H1 (cell line): ENCODE results near the gene CSF3R. TPM values are rescaled to one million over a fixed set of nuclear protein-coding genes. Genes with fewer than 3 reads are reported as not detected.

Source experiments
- CTCF ChIA-PET: fragments of 300-600 bp; sonication (Branson Sonifier 250); formaldehyde crosslinking; loops from one replicate; lab custom pipeline; 2021; ENCODE audit not compliant: partially characterized antibody; lab: Charles Lee
- POLR2A ChIA-PET: fragments of 300-600 bp; sonication (Branson Sonifier 250); formaldehyde crosslinking; loops from one replicate; lab custom pipeline; 2021; ENCODE audit warnings: inconsistent platforms; ENCODE audit not compliant: partially characterized antibody; lab: Charles Lee
- DNase-seq, 2 experiments: peaks; one replicate each; pipeline versions ENCODE4 v3.0.0 to v3.0.0-alpha.2; 2010 to 2022; ENCODE audit warnings: low spot score in 2 of 2, low read depth in 1 of 2, mixed read lengths in 1 of 2
- FAIRE-seq: peaks from 2 replicates; lab custom pipeline; 2011; peaks lifted over from hg19 to GRCh38; lab: Jason Lieb, UNC
- H2AFZ ChIP-seq: 2 replicates; pipeline ENCODE4 v1.8.1; 2012; ENCODE audit warnings: low read length, inconsistent platforms
- H2AK5ac ChIP-seq: 2 replicates; pipeline ENCODE4 v1.6.1; 2013; ENCODE audit warnings: low read depth, low read length
- H2BK120ac ChIP-seq: replicated peaks from 2 replicates; pipeline ENCODE3; 2013; ENCODE audit warnings: low read depth, low read length, inconsistent platforms
- H2BK12ac ChIP-seq: 2 replicates; pipeline ENCODE4 v1.6.1; 2013; ENCODE audit warnings: low read depth, low read length
- H2BK15ac ChIP-seq: 2 replicates; pipeline ENCODE4 v1.6.1; 2013; ENCODE audit warnings: low read length
- H2BK20ac ChIP-seq: 2 replicates; pipeline ENCODE4 v1.6.1; 2013; ENCODE audit warnings: low read length
- H2BK5ac ChIP-seq: 2 replicates; pipeline ENCODE4 v1.6.1; 2013; ENCODE audit warnings: low read depth, low read length
- H3K14ac ChIP-seq: 2 replicates; pipeline ENCODE4 v1.6.1; 2013; ENCODE audit warnings: inconsistent platforms; ENCODE audit not compliant: insufficient read length
- H3K18ac ChIP-seq: 2 replicates; pipeline ENCODE4 v1.6.1; 2013; ENCODE audit warnings: low read length; ENCODE audit errors: extremely low read depth
- H3K23ac ChIP-seq: 2 replicates; pipeline ENCODE4 v1.6.1; 2013; ENCODE audit warnings: inconsistent platforms; ENCODE audit not compliant: insufficient read length
- H3K23me2 ChIP-seq: 2 replicates; pipeline ENCODE4 v1.6.1; 2013; ENCODE audit warnings: low read depth, low read length
- H3K27ac ChIP-seq: 2 replicates; pipeline ENCODE4 v1.6.1; 2011; ENCODE audit warnings: low read depth, low read length, inconsistent platforms
- H3K27me3 ChIP-seq, 4 experiments: replicated peaks in 1 of 4; 1 replicate in 1 of 4; 2 replicates in 3 of 4; pipeline versions ENCODE4 v1.6.1 to v1.8.1; 2011 to 2013; ENCODE audit warnings: low read length in 3 of 4, mild to moderate bottlenecking in 3 of 4, inconsistent platforms in 2 of 4, mixed read lengths in 2 of 4, moderate library complexity in 1 of 4; ENCODE audit not compliant: control insufficient read depth in 3 of 4, insufficient read depth in 3 of 4; ENCODE audit errors: extremely low read depth in 1 of 4
- H3K36me3 ChIP-seq, 4 experiments: 2 replicates each; pipeline versions ENCODE4 v1.6.1 to v1.8.1; 2011 to 2013; ENCODE audit warnings: mild to moderate bottlenecking in 4 of 4, low read length in 3 of 4, moderate library complexity in 2 of 4, control low read depth in 1 of 4, inconsistent platforms in 1 of 4; ENCODE audit not compliant: insufficient read depth in 4 of 4, control insufficient read depth in 2 of 4
- H3K4ac ChIP-seq: replicated peaks from 2 replicates; pipeline ENCODE3; 2013; ENCODE audit warnings: low read length, low read depth, mixed read lengths, inconsistent platforms; ENCODE audit not compliant: insufficient read length
- H3K4me1 ChIP-seq, 4 experiments: replicated peaks in 1 of 4; 1 replicate in 1 of 4; 2 replicates in 3 of 4; pipeline versions ENCODE4 v1.6.1 to v1.8.1; 2011 to 2013; ENCODE audit warnings: low read length in 3 of 4, inconsistent platforms in 2 of 4, mixed read lengths in 1 of 4; ENCODE audit not compliant: insufficient read depth in 4 of 4, control insufficient read depth in 3 of 4
- H3K4me2 ChIP-seq, 2 experiments: 2 replicates each; pipeline versions ENCODE4 v1.6.1 to v1.8.1; 2011 to 2013; ENCODE audit warnings: low read depth in 2 of 2, low read length in 2 of 2, control low read depth in 1 of 2, inconsistent platforms in 1 of 2, mild to moderate bottlenecking in 1 of 2; ENCODE audit not compliant: insufficient read depth in 1 of 2
- H3K4me3 ChIP-seq, 4 experiments: fragments of 200-600, 300-600 bp in 1 of 4; sonication (generic), shearing (Covaris generic), sonication (Bioruptor Twin) in 1 of 4; 2 replicates each; pipeline versions ENCODE4 v1.5.1 to v1.8.1; 2011 to 2016; ENCODE audit warnings: low read length in 4 of 4, low read depth in 3 of 4, control low read depth in 2 of 4, inconsistent platforms in 2 of 4, mild to moderate bottlenecking in 2 of 4, mixed read lengths in 1 of 4, moderate library complexity in 1 of 4; ENCODE audit not compliant: insufficient read depth in 2 of 4; ENCODE audit errors: extremely low read depth in 1 of 4
- H3K56ac ChIP-seq: replicated peaks from 2 replicates; pipeline ENCODE3; 2013; ENCODE audit warnings: low read depth, mild to moderate bottlenecking, mixed read lengths, low read length, inconsistent platforms; ENCODE audit not compliant: insufficient read length
- H3K79me1 ChIP-seq: 2 replicates; pipeline ENCODE4 v1.6.1; 2013; ENCODE audit warnings: low read depth, low read length, control low read depth
- H3K79me2 ChIP-seq, 2 experiments: 2 replicates each; pipeline versions ENCODE4 v1.6.1 to v1.8.1; 2012 to 2013; ENCODE audit warnings: low read length in 2 of 2, mild to moderate bottlenecking in 2 of 2, inconsistent platforms in 1 of 2; ENCODE audit not compliant: insufficient read depth in 2 of 2, control insufficient read depth in 1 of 2
- H3K9ac ChIP-seq, 4 experiments: replicated peaks in 1 of 4; 1 replicate in 1 of 4; 2 replicates in 3 of 4; pipeline versions ENCODE4 v1.6.1 to v1.8.1; 2011 to 2013; ENCODE audit warnings: low read depth in 3 of 4, low read length in 3 of 4, control low read depth in 2 of 4, mild to moderate bottlenecking in 2 of 4, moderate library complexity in 2 of 4, inconsistent platforms in 1 of 4; ENCODE audit errors: extremely low read depth in 1 of 4
- H3K9me3 ChIP-seq, 2 experiments: 2 replicates each; pipeline versions ENCODE4 v1.6.1 to v1.8.1; 2012 to 2013; ENCODE audit warnings: mild to moderate bottlenecking in 2 of 2, moderate library complexity in 2 of 2, control low read depth in 1 of 2, inconsistent platforms in 1 of 2, low read depth in 1 of 2, low read length in 1 of 2, mixed read lengths in 1 of 2; ENCODE audit not compliant: insufficient read depth in 2 of 2
- H4K20me1 ChIP-seq, 2 experiments: replicated peaks in 1 of 2; 2 replicates each; pipeline versions ENCODE3 to v1.8.1; 2011 to 2013; ENCODE audit warnings: inconsistent platforms in 2 of 2, low read length in 2 of 2, mild to moderate bottlenecking in 1 of 2; ENCODE audit not compliant: insufficient read depth in 2 of 2, control insufficient read depth in 1 of 2
- H4K5ac ChIP-seq: 2 replicates; pipeline ENCODE4 v1.6.1; 2013; ENCODE audit warnings: low read length, low read depth, mixed read lengths, inconsistent platforms; ENCODE audit not compliant: insufficient read length
- H4K8ac ChIP-seq: 2 replicates; pipeline ENCODE4 v1.8.0; 2013; ENCODE audit warnings: mild to moderate bottlenecking, moderate library complexity, low read length, inconsistent platforms; ENCODE audit not compliant: insufficient read depth; ENCODE audit errors: extremely low read depth
- H4K91ac ChIP-seq: replicated peaks from 2 replicates; pipeline ENCODE3; 2013; ENCODE audit warnings: low read length, mixed read lengths, inconsistent platforms; ENCODE audit not compliant: insufficient read length
- ATF2 ChIP-seq: IDR thresholded peaks from 2 replicates; pipeline ENCODE4 v1.6.1; 2012; ENCODE audit warnings: low read length, inconsistent platforms
- BRCA1 ChIP-seq: IDR thresholded peaks from 2 replicates; pipeline ENCODE4 v1.6.1; 2012; ENCODE audit warnings: low read depth, low read length, improper control_type of control experiment
- CBX5 ChIP-seq: fragments of 300-800, 300-1000 bp; sonication (generic); IDR thresholded peaks from 2 replicates; pipeline ENCODE4 v1.7.1; 2016; ENCODE audit warnings: antibody characterized with exemption, low read length, low read depth
- E2F6 ChIP-seq: IDR thresholded peaks from 2 replicates; pipeline ENCODE4 v1.6.1; 2012; ENCODE audit warnings: inconsistent platforms
- KDM5A ChIP-seq: fragments of 200-600 bp; IDR thresholded peaks from 2 replicates; pipeline ENCODE4 v1.7.1; 2012; ENCODE audit warnings: mild to moderate bottlenecking, low read length, inconsistent platforms, mixed read lengths
- MAFK ChIP-seq: IDR thresholded peaks from 2 replicates; pipeline ENCODE4 v1.6.1; 2012; ENCODE audit warnings: low read depth, mild to moderate bottlenecking, improper control_type of control experiment, low read length
- POLR2AphosphoS5 ChIP-seq: IDR thresholded peaks from 2 replicates; pipeline ENCODE4 v1.6.1; 2011; ENCODE audit warnings: low read depth, low read length
- RAD21 ChIP-seq, 2 experiments: IDR thresholded peaks in 1 of 2; conservative IDR thresholded peaks in 1 of 2; 2 replicates each; pipeline ENCODE4 v1.6.1; 2011; ENCODE audit warnings: low read depth in 2 of 2, low read length in 2 of 2, improper control_type of control experiment in 1 of 2, inconsistent platforms in 1 of 2, mild to moderate bottlenecking in 1 of 2, moderate library complexity in 1 of 2
- SP1 ChIP-seq: IDR thresholded peaks from 2 replicates; pipeline ENCODE4 v1.6.1; 2011; ENCODE audit warnings: low read depth, low read length
- ZNF274 ChIP-seq: IDR thresholded peaks from 2 replicates; pipeline ENCODE4 v1.7.0; 2012; ENCODE audit warnings: low read length, borderline replicate concordance; ENCODE audit errors: extremely low read depth
- WGBS, 2 experiments: shearing (Covaris generic) in 1 of 2; methylation state at CpG; one replicate each; pipeline versions ENCODE4 v1.1.6 to v1.1.7; 2013 to 2015; ENCODE audit warnings: low lambda C conversion rate in 2 of 2, mixed read lengths in 2 of 2, inconsistent platforms in 1 of 2, low coverage in 1 of 2, missing lambda C conversion rate in 1 of 2; ENCODE audit not compliant: insufficient replicate concordance in 2 of 2, insufficient coverage in 1 of 2, insufficient read length in 1 of 2; ENCODE audit errors: extremely low coverage in 1 of 2, missing lambda C conversion rate in 1 of 2; 5-methylcytosine and 5-hydroxymethylcytosine counted together
- polyA plus RNA-seq, 7 experiments: library from polyadenylated mRNA; depleted of rRNA in 3 of 7; stranded (reverse) in 5 of 7; unstranded in 2 of 7; fragments of >200 nt in 5 of 7; fragments of 200-250 nt in 2 of 7; gene quantifications; 1 replicate in 5 of 7; 2 replicates in 1 of 7; 4 replicates in 1 of 7; pipeline versions ENCODE4 v1.2.1 to v1.2.3, GENCODE V29; 2011 to 2013; ENCODE audit warnings: missing spikeins in 2 of 7, mixed read lengths in 2 of 7
- total RNA-seq: library from RNA; stranded (reverse); fragmentation: NEBNext Ultra II Directional; extraction: Animal tissue kit (Norgen Biotek cat#: 25700); gene quantifications from 2 replicates; pipeline ENCODE4 v1.2.1, GENCODE V29; 2021

CSF3R gene
- total and polyA plus RNA-seq, 2 of the 8 experiments (the other 6 are each of a cell fraction or from before 2014, with no cell fraction given): not detected

GRCh38 chr1:36510418-36510817 lies 27.7 kb upstream of the CSF3R start:
- Histone ChIP-seq H3K4ac (no peak overlapping the region), H4K5ac (no peak overlapping the region), H3K79me1 (no peaks in the 10 kb centered on the region), H3K18ac (no peak overlapping the region), H2AK5ac (no peak overlapping the region), H2AFZ (no peak overlapping the region), H3K36me3 (no peaks in the 10 kb centered on the region), H4K8ac (no peak overlapping the region), H3K9ac (no peak overlapping the region), H3K27me3 (no peaks in the 10 kb centered on the region), H2BK15ac (no peak overlapping the region), H4K20me1 (no peaks in the 10 kb centered on the region), H3K4me2 (no peak overlapping the region), H3K56ac (no peak overlapping the region), H3K4me1 (peaks cover 0 to 4% (median 0%) of the 10 kb centered on the region in 4 experiments; a peak in 3 of 7 replicates), H3K79me2 (no peaks in the 10 kb centered on the region), H2BK5ac (no peak overlapping the region), H3K14ac (no peak overlapping the region), H2BK120ac (no peak overlapping the region), H2BK20ac (no peak overlapping the region), H3K23ac (no peak overlapping the region), H3K23me2 (no peaks in the 10 kb centered on the region), H3K4me3 (no peak overlapping the region), H2BK12ac (no peak overlapping the region), H3K27ac (no peak overlapping the region), H3K9me3 (no peaks in the 10 kb centered on the region), H4K91ac (no peak overlapping the region)
- FAIRE-seq: no peak
- WGBS, 2 experiments: 91% methylated on average over 7 of the region's 7 CpGs; no CpG with 5 or more reads in 1 of the 2 experiments
- ChIA-PET POLR2A (no interaction called here), CTCF (interaction anchor here (0.9 to 1.9 kb wide), 4 partner anchors 9 to 44 kb away, joined by 3 to 5 read pairs (median 4); no protein-coding TSS in a partner anchor)
- TF ChIP-seq KDM5A: no peak
- no peak for TF ChIP-seq ATF2
- TF ChIP-seq ZNF274: no peak
- no peak for TF ChIP-seq BRCA1
- no peak for TF ChIP-seq MAFK
- TF ChIP-seq E2F6: no peak
- TF ChIP-seq CBX5: no peak
- no peak for TF ChIP-seq SP1
- TF ChIP-seq POLR2AphosphoS5: no peak
- no peak for TF ChIP-seq RAD21 (IDR thresholded peaks at IDR 0.05 in 1 of 2, conservative IDR thresholded peaks at IDR 0.05 in 1 of 2; ENCODE audit: low read depth in 2 of 2, low read length in 2 of 2)
- DNase-seq: no peak
